Transverse colon (tissue), 3 donors: ENCODE results near the gene CATSPER3.

Source experiments
- CTCF ChIP-seq, 5 experiments: fragments of 200-600 bp in 3 of 5; fragments of 450-650 bp in 2 of 5; sonication (generic) in 3 of 5; IDR thresholded peaks; 1 replicate in 2 of 5; 2 replicates in 3 of 5; pipeline ENCODE4 v1.5.1; 2016 to 2017; ENCODE audit warnings: antibody characterized with exemption in 5 of 5, inconsistent platforms in 3 of 5, mild to moderate bottlenecking in 2 of 5, moderate library complexity in 1 of 5
- POLR2A ChIP-seq: fragments of 450-650 bp; IDR thresholded peaks from one replicate; pipeline ENCODE4 v1.6.1; 2016; ENCODE audit warnings: antibody characterized with exemption, mild to moderate bottlenecking, moderate library complexity

GRCh38 chr5:135034236-135034962, 66.7 kb downstream of the CATSPER3 start:
- TF ChIP-seq POLR2A (no peak), CTCF (IDR thresholded peaks at IDR 0.05) (no peak)
